ENCODE measurements around the gene GDPD4. TPM values are rescaled to one million over a fixed set of nuclear protein-coding genes. Genes with fewer than 3 reads are reported as not detected.
A peak's percentile ranks its signal among the peaks of the same experiment; 100 is the strongest.

Gene GDPD4
- total RNA-seq, 6 donors from 2014 or later: not detected

GRCh38 chr11:77214557-77214956 is 86.9 kb downstream of the GDPD4 start:
- 87 to 94% methylated on average over 2 to 9 of the region's 9 CpGs for WGBS, 2 donors
- no peak for TF ChIP-seq EP300 (IDR thresholded peaks at IDR 0.05)
- TF ChIP-seq, protein P1, sequence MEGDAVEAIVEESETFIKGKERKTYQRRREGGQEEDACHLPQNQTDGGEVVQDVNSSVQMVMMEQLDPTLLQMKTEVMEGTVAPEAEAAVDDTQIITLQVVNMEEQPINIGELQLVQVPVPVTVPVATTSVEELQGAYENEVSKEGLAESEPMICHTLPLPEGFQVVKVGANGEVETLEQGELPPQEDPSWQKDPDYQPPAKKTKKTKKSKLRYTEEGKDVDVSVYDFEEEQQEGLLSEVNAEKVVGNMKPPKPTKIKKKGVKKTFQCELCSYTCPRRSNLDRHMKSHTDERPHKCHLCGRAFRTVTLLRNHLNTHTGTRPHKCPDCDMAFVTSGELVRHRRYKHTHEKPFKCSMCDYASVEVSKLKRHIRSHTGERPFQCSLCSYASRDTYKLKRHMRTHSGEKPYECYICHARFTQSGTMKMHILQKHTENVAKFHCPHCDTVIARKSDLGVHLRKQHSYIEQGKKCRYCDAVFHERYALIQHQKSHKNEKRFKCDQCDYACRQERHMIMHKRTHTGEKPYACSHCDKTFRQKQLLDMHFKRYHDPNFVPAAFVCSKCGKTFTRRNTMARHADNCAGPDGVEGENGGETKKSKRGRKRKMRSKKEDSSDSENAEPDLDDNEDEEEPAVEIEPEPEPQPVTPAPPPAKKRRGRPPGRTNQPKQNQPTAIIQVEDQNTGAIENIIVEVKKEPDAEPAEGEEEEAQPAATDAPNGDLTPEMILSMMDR (IDR thresholded peaks at IDR 0.05): no peak
- no peak for TF ChIP-seq POLR2AphosphoS5 (IDR thresholded peaks at IDR 0.05)
- TF ChIP-seq POLR2A (IDR thresholded peaks at IDR 0.05): no peak
- Histone ChIP-seq H3K4me3 (no peak overlapping the region), H3K27me3 (no peaks in the 10 kb centered on the region), H3K4me1 (no peaks in the 10 kb centered on the region), H3K36me3 (no peaks in the 10 kb centered on the region), H3K27ac (no peak overlapping the region), H3K9me3 (no peaks in the 10 kb centered on the region)
- ATAC-seq (ENCODE audit: low FRiP score in 2 of 2) (no peak), DNase-seq (peak in 1 of 2 donors; percentile 48)

DNA sequence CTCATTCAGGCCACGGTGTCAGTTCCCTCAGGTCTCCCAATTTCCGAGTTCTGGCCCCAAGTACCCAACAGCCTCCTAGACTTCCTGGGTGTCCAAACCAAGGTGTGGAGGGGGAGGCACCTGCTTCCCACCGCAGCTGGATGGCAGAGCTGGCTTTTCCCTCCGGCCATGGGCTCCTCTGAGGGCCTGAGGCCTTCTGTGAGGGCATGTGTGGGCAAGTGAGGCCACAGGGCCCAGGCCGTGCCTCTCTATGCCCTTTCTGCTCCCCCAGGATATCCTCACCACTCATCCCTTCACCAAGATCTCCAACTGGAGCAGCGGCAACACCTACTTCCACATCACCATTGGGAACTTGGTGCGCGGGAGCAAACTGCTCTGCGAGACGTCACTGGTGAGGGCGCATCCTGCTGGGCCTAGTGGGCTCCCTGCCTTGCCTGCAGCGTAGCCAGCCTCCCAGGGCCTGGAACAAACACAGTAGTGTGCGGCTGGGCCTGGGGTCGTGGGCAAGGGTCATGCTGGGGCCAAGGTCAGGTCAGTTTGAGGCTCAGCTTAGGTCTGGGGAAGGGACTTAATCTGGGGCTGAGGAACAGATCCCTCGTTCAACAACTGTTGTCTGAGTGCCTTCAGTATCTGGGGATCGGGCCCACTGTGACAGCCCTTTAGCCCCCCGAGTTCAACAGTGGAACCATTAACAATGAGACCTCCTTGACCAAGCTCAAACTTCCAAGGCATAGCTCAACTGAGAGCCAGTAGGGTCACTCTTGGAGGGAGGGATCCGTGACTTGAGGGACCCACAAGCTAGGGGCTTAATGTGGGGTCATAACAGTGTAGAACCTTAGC is 87.7 kb downstream of the GDPD4 start:
- Histone ChIP-seq H3K4me1 (no peaks in the 10 kb centered on the region), H3K9me3 (no peaks in the 10 kb centered on the region), H3K4me3 (no peak overlapping the region), H3K36me3 (no peaks in the 10 kb centered on the region), H3K27me3 (no peaks in the 10 kb centered on the region), H3K27ac (no peak overlapping the region)
- DNase-seq (peak in 1 of 2 donors; percentile 44), ATAC-seq (ENCODE audit: low FRiP score in 2 of 2) (no peak)
- WGBS, 2 donors: 91 to 93% methylated on average over 11 to 15 of the region's 18 CpGs
- TF ChIP-seq POLR2A (IDR thresholded peaks at IDR 0.05) (no peak), EP300 (IDR thresholded peaks at IDR 0.05) (no peak), POLR2AphosphoS5 (IDR thresholded peaks at IDR 0.05) (no peak)
- TF ChIP-seq, protein P1 (IDR thresholded peaks at IDR 0.05): no peak

GRCh38 chr11:77213029-77213579 is 88.4 kb downstream of the GDPD4 start:
- no peaks in the 10 kb centered on the region for H3K36me3 ChIP-seq
- H3K27me3 ChIP-seq: no peaks in the 10 kb centered on the region
- no peak for TF ChIP-seq POLR2A (IDR thresholded peaks at IDR 0.05)
- TF ChIP-seq POLR2AphosphoS5 (IDR thresholded peaks at IDR 0.05): no peak
- TF ChIP-seq, protein P1 (IDR thresholded peaks at IDR 0.05): no peak
- TF ChIP-seq EP300 (IDR thresholded peaks at IDR 0.05): no peak
- DNase-seq (no peak), ATAC-seq (ENCODE audit: low FRiP score in 2 of 2) (no peak)
- H3K4me3 ChIP-seq: no peak overlapping the region
- H3K9me3 ChIP-seq: no peaks in the 10 kb centered on the region
- no peak overlapping the region for H3K27ac ChIP-seq
- no peaks in the 10 kb centered on the region for H3K4me1 ChIP-seq
- 87 to 90% methylated on average over 13 of the region's 13 CpGs for WGBS, 2 donors

DNA sequence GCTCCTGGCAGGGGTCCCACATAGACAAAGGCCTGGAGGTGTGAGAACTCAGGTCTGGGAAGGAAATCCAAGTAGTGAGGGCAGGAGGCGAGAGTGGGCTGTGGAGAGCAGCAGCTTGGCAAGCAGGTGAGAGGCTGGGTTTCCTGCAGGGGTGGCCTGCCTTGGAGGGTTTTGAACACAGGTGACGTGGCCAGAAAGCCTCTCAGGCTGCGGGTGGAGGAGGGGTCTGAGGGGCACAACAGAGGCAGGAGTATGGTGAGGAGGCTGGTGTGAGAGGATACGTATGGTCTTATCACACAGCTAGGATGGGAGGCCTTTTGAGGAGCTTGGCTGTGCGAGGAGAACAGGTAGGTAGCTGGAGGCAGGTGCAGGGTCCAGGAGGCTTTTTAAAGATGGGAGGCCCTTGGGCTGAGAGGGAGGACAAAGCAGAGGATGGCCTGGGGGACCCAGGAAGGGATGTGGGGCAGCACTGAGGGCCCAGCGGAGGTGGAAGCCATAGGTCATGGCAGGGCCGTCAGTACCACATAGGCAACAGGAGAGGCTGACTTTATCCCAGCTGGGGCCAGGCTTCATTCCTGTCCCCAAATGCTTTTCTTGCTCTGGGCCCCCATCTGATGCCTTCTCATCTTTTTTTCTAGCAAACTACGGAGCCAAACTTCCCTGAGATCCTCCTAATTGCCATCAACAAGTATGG is 89.0 kb downstream of the GDPD4 start:
- WGBS, 2 donors: 90% methylated on average over 8 of the region's 8 CpGs
- no peak for DNase-seq
- ATAC-seq (ENCODE audit: low FRiP score in 2 of 2): no peak
- Histone ChIP-seq H3K9me3 (no peaks in the 10 kb centered on the region), H3K27me3 (no peaks in the 10 kb centered on the region), H3K36me3 (no peaks in the 10 kb centered on the region), H3K4me3 (no peak overlapping the region), H3K27ac (no peak overlapping the region), H3K4me1 (no peaks in the 10 kb centered on the region)
- TF ChIP-seq POLR2AphosphoS5 (IDR thresholded peaks at IDR 0.05): no peak
- no peak for TF ChIP-seq EP300 (IDR thresholded peaks at IDR 0.05)
- TF ChIP-seq, protein P1 (IDR thresholded peaks at IDR 0.05): no peak
- TF ChIP-seq POLR2A (IDR thresholded peaks at IDR 0.05): no peak

Data from upper lobe of left lung (tissue), 6 donors.